IPS-18c (cell line): ENCODE results near the gene MBL2.

Source experiments
- H3K4me3 ChIP-seq: 2 replicates; pipeline ENCODE4 v1.7.0; 2013; ENCODE audit warnings: low read depth, mild to moderate bottlenecking, low read length, moderate library complexity; ENCODE audit not compliant: insufficient read depth
- H3K9me3 ChIP-seq: one replicate; pipeline ENCODE4 v1.6.1; 2013; ENCODE audit warnings: mild to moderate bottlenecking, low read length, moderate library complexity; ENCODE audit not compliant: control insufficient read depth, insufficient read depth

The MBL2 gene

GRCh38 chr10:52777414-52777813 is 4.8 kb upstream of the MBL2 start:
- H3K4me3 ChIP-seq, result no peak overlapping the region
- no peaks in the 10 kb centered on the region for H3K9me3 ChIP-seq

DNA sequence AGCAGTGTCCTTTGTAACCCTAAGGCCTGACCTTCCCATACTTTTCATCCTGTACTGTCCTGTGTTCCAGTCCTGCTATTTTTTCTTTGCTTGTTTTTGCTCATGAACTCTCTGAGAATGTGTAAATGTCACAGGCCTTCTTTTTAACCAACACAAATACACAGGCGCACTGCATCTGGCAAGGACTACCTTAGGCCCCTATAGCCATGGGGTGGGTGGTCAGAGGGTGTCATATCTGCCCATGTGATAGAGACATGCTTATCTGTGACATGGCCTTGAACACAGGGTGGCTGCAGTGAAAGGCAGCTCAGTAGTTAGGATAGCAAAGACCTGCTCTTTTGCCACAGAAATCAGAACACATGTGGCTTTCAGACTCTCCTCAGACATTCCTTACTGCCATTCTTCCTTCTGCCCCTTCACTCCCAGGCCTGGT is 3.9 kb upstream of the MBL2 start:
- Histone ChIP-seq H3K9me3 (no peaks in the 10 kb centered on the region), H3K4me3 (no peak overlapping the region)

GRCh38 chr10:52775132-52775647 is 2.6 kb upstream of the MBL2 start:
- Histone ChIP-seq H3K4me3 (no peak overlapping the region), H3K9me3 (no peaks in the 10 kb centered on the region)

DNA sequence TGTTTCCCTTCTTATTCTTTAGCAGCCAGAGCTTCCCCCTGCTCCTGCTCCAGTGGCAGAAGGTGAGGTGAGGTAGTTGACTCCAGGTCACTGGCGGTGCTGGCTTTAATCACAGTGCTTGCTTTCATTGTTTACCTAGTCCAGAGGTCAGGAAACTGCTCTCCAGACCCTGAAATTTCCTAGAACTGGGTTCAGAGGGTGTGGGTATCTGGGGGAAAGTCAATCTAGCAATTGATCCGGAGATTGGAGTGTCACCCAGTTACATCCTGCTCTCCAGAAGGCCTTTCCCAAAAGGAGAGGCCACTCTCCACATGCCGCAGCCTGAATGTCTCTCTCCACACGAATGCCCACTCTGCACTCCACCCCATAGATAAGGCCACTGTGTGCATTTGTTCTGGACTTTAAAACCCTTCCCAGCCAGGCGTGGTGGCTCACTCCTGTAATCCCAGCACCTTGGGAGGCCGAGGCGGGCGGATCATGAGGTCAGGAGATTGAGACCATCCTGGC is 2.1 kb upstream of the MBL2 start:
- Histone ChIP-seq H3K9me3 (no peaks in the 10 kb centered on the region), H3K4me3 (no peak overlapping the region)

DNA sequence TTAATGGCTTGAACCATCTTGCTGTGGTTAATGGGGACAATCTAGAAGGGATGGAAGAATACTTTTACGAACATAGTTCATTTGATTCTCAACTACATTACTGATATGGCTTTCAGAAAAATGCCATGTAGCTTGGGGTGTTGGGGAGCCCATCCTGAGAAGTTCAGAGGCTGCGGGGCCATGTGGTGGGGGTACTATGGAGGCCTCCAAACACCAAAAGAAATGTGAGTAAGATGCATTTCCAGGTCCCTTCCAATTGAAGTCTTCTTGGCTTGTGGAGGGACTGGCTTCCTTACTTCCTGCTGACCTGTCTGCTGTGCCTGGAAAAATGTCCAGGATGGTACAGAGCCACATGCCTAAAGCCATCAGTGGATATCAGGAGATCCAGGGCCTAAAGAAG is 1.6 kb upstream of the MBL2 start:
- Histone ChIP-seq H3K9me3 (no peaks in the 10 kb centered on the region), H3K4me3 (no peak overlapping the region)

GRCh38 chr10:52771534-52772445 is 794 bp downstream of the MBL2 start:
- H3K9me3 ChIP-seq, result no peaks in the 10 kb centered on the region
- H3K4me3 ChIP-seq, result no peak overlapping the region

- H3K9me3 ChIP-seq, result no peaks in the 10 kb centered on the region
- no peak overlapping the region for H3K4me3 ChIP-seq
These were observed 1.7 kb downstream of the MBL2 start for GRCh38 chr10:52770904-52771303.

- H3K9me3 ChIP-seq, result no peaks in the 10 kb centered on the region
- H3K4me3 ChIP-seq, result no peak overlapping the region
These were observed 2.6 kb downstream of the MBL2 start for GRCh38 chr10:52769966-52770365.

GRCh38 chr10:52768001-52768532 is 4.5 kb downstream of the MBL2 start:
- no peaks in the 10 kb centered on the region for H3K9me3 ChIP-seq
- no peak overlapping the region for H3K4me3 ChIP-seq

DNA sequence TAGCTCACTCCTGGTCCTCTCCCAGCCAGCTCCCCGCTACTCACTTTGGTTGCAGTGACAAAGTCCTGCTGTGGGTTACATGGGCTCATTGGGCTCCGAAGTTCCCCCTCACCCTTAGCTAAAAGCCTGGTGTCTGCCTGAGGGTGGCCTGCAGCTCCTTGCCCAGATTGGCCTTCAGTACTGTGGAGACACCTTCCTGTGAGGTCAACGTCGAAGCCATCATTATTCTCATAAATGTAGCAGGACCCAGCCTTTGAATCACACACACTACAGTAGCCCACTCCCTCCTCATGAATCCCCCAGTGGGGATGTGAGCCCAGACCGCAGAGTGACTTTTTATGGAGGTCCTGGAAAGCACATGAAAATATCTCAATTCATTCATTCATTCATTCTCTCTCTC is 10.5 kb downstream of the MBL2 start:
- no peak overlapping the region for H3K4me3 ChIP-seq
- H3K9me3 ChIP-seq, result no peaks in the 10 kb centered on the region

DNA sequence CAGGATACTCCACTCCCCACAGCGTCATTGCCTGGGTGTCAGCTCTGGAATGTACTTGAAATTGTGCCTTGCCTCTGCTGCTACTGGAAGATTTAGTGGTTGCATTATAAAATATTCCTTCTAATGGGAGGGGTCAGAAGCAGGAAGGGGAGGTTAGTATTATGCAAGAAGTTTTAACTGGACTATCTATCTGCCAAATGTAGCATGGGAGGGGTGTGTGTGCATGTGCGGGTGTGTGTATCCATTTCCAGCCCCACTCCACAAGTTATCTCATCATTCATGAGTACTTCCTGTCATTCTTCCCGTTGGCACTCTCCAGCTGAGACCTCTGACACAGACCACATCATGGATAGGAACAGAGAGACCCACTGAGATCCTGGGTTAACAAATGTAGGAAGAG is 13.4 kb downstream of the MBL2 start:
- Histone ChIP-seq H3K4me3 (no peak overlapping the region), H3K9me3 (no peaks in the 10 kb centered on the region)

DNA sequence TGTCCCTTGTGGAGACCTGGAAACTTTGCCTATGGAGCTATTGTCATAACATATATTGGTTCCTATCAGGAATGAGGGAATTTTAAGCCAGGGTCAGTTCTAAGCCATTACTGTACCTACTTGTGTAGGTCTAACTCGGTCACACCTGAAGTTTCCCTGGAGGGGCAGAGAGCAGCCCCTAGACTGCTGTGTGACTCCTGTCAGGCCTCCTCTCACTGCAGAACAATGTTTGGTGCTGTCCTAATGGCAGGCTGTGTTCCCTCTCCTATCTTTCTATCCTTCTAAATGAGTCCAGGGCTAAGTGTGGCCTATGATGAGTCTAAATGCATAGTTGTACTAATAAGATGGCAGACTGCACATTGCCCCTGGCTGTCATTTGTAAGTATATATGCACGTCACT is 14.2 kb downstream of the MBL2 start:
- Histone ChIP-seq H3K4me3 (no peak overlapping the region), H3K9me3 (no peaks in the 10 kb centered on the region)

DNA sequence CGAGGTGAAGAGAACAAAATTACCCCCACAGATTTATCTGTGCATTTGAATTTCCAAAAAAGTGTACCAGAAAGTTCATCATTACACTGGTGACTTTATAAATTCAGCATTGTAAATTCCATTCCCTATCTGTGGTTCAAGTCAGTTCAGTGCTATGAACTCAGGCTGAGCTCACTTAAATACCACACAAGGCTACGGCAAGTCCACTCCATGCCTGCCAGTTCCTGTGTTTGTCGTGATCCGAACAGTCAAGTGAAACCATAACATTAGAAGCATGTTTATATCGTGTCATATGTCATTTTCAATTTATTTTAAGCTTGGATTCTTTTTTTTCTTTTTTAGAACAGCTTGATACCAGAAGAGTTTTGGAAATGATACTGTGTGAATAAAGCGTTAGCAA is 14.8 kb downstream of the MBL2 start:
- Histone ChIP-seq H3K9me3 (no peaks in the 10 kb centered on the region), H3K4me3 (no peak overlapping the region)

GRCh38 chr10:52756966-52757365 is 15.6 kb downstream of the MBL2 start:
- Histone ChIP-seq H3K9me3 (no peaks in the 10 kb centered on the region), H3K4me3 (no peak overlapping the region)

- Histone ChIP-seq H3K9me3 (no peaks in the 10 kb centered on the region), H3K4me3 (no peak overlapping the region)
These were observed 16.3 kb downstream of the MBL2 start for GRCh38 chr10:52756295-52756694.

- H3K4me3 ChIP-seq, result no peak overlapping the region
- no peaks in the 10 kb centered on the region for H3K9me3 ChIP-seq
These were observed 17.1 kb downstream of the MBL2 start for GRCh38 chr10:52755297-52756062.

- Histone ChIP-seq H3K4me3 (no peak overlapping the region), H3K9me3 (no peaks in the 10 kb centered on the region)
These were observed 19.7 kb downstream of the MBL2 start for GRCh38 chr10:52752801-52753445.
